ENCODE results near the gene ATAD3A.

DNA sequence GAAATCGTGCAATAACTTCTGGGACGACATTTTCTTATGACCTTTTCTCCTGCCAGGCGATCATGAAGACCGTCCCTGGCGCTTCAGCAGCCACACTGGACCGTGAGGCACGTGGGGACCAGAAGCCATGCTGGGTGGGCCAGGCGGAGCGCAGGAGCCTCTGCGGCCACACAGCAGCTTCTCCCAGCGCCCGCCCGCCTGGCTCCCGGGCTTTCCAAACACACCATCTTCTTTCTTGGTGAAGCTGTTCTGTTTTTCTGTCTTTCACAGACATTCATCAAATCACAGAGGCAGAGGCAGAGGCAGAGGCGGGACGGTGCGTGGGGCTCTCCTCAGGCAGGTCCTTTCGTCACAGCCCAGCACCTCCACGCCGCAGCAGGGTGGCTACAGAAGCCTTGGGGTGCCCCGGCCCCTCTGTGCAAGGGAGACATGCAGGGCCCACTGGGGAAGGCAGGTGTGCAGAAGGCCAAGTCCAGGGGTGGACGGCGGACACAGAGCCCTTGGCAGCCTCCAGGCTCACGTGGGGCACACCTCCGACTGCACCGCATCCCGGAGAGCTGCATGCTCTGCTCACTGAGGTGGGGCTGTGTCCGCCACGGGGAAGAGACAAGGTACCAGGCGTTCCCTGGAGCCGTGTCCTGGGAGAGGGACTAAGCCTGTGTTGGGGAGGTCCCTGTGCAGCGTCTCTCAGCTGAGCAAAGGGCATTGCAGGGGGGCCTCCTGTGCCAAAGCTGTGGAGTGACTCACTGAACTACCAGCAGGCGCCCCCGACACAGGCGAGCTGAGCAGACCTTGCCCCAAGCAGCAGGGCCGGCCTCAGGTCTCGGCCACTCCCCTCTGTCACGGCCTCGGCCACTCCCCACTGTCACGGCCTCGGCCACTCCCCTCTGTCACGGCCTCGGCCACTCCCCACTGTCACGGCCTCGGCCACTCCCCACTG is 31.1 kb downstream of the ATAD3A start:
- TF ChIP-seq ISL1 (CRISPR knock-in tag; IDR thresholded peaks at IDR 0.05) (no peak), TCF4 (CRISPR knock-in tag; IDR thresholded peaks at IDR 0.05; ENCODE audit: borderline replicate concordance) (no peak), SNAI2 (CRISPR knock-in tag; IDR thresholded peaks at IDR 0.05) (no peak), GLIS3 (CRISPR knock-in tag; IDR thresholded peaks at IDR 0.05) (no peak), PPARA (CRISPR knock-in tag; IDR thresholded peaks at IDR 0.05; ENCODE audit: borderline replicate concordance) (no peak), PATZ1 (CRISPR knock-in tag; IDR thresholded peaks at IDR 0.05; ENCODE audit: borderline replicate concordance) (no peak), BACH2 (CRISPR knock-in tag; IDR thresholded peaks at IDR 0.05; ENCODE audit: borderline replicate concordance) (no peak), ZFP3 (CRISPR knock-in tag; IDR thresholded peaks at IDR 0.05) (no peak), OSR1 (CRISPR knock-in tag; IDR thresholded peaks at IDR 0.05) (no peak), CSDC2 (CRISPR knock-in tag; IDR thresholded peaks at IDR 0.05) (no peak), ARNTL (CRISPR knock-in tag; IDR thresholded peaks at IDR 0.05; ENCODE audit: borderline replicate concordance, low read depth) (no peak), ZNF565 (CRISPR knock-in tag; conservative IDR thresholded peaks at IDR 0.05; ENCODE audit: low read depth) (no peak), ZC3H10 (CRISPR knock-in tag; IDR thresholded peaks at IDR 0.05) (no peak)
- TF ChIP-seq, protein P1, sequence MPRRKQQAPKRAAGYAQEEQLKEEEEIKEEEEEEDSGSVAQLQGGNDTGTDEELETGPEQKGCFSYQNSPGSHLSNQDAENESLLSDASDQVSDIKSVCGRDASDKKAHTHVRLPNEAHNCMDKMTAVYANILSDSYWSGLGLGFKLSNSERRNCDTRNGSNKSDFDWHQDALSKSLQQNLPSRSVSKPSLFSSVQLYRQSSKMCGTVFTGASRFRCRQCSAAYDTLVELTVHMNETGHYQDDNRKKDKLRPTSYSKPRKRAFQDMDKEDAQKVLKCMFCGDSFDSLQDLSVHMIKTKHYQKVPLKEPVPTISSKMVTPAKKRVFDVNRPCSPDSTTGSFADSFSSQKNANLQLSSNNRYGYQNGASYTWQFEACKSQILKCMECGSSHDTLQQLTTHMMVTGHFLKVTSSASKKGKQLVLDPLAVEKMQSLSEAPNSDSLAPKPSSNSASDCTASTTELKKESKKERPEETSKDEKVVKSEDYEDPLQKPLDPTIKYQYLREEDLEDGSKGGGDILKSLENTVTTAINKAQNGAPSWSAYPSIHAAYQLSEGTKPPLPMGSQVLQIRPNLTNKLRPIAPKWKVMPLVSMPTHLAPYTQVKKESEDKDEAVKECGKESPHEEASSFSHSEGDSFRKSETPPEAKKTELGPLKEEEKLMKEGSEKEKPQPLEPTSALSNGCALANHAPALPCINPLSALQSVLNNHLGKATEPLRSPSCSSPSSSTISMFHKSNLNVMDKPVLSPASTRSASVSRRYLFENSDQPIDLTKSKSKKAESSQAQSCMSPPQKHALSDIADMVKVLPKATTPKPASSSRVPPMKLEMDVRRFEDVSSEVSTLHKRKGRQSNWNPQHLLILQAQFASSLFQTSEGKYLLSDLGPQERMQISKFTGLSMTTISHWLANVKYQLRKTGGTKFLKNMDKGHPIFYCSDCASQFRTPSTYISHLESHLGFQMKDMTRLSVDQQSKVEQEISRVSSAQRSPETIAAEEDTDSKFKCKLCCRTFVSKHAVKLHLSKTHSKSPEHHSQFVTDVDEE (CRISPR knock-in tag; IDR thresholded peaks at IDR 0.05) = no peak
